SU-DHL-6 (cell line): ENCODE data around the gene VAC14.
"Not testable (repeated sequence)": the region's sequence is repeated elsewhere in the genome, so short reads cannot be mapped to it uniquely, and the experiment has no call there.

ENCODE experiments used
- H2AFZ ChIP-seq: fragments of 200-600 bp; sonication (generic); 2 replicates; pipeline ENCODE4 v1.6.1; 2014; ENCODE audit warnings: low read depth, mild to moderate bottlenecking, moderate library complexity, mixed read lengths, antibody characterized with exemption, low read length; ENCODE audit not compliant: severe bottlenecking
- H3F3A ChIP-seq: fragments of 200-600 bp; shearing (Covaris generic); 2 replicates; pipeline ENCODE4 v1.6.0; 2016; ENCODE audit warnings: antibody characterized with exemption, mild to moderate bottlenecking; ENCODE audit not compliant: insufficient read depth
- H3K27ac ChIP-seq: fragments of 200-600 bp; sonication (generic); 2 replicates; pipeline ENCODE4 v1.5.1; 2016; ENCODE audit warnings: low read depth, mild to moderate bottlenecking, low read length, moderate library complexity, mixed read lengths
- H3K27me3 ChIP-seq: fragments of 200-600 bp; sonication (generic), shearing (Covaris generic); 2 replicates; pipeline ENCODE4 v1.6.0; 2014; ENCODE audit warnings: mild to moderate bottlenecking, low read length
- H3K36me3 ChIP-seq: fragments of 200-600 bp; sonication (generic); 2 replicates; pipeline ENCODE4 v1.6.1; 2014; ENCODE audit warnings: mild to moderate bottlenecking, low read length, mixed read lengths
- H3K4me2 ChIP-seq: fragments of 300-600, 200-600 bp; shearing (Covaris generic), sonication (generic); 2 replicates; pipeline ENCODE4 v1.6.0; 2014; ENCODE audit warnings: low read length, low read depth, mild to moderate bottlenecking; ENCODE audit not compliant: poor library complexity, severe bottlenecking
- H3K4me3 ChIP-seq: fragments of 200-600 bp; sonication (generic); 2 replicates; pipeline ENCODE4 v1.5.1; 2014; ENCODE audit warnings: antibody characterized with exemption, low read length, mild to moderate bottlenecking, mixed read lengths; ENCODE audit not compliant: insufficient read depth, poor library complexity, severe bottlenecking
- H3K79me2 ChIP-seq: fragments of 200-600 bp; sonication (generic); 2 replicates; pipeline ENCODE4 v1.6.1; 2014; ENCODE audit warnings: mild to moderate bottlenecking, low read length, moderate library complexity; ENCODE audit not compliant: insufficient read depth
- H3K9ac ChIP-seq: fragments of 200-600 bp; sonication (generic); 2 replicates; pipeline ENCODE4 v1.7.0; 2014; ENCODE audit warnings: mild to moderate bottlenecking, low read length
- H3K9me2 ChIP-seq: fragments of 200-600 bp; sonication (generic); replicated peaks from 2 replicates; pipeline ENCODE4 v1.6.1; 2014; ENCODE audit warnings: low read length; ENCODE audit not compliant: insufficient read depth
- H3K9me3 ChIP-seq: fragments of 200-600 bp; sonication (generic); 2 replicates; pipeline ENCODE4 v1.6.1; 2014; ENCODE audit warnings: low read length, mixed read lengths; ENCODE audit not compliant: insufficient read depth
- H4K20me1 ChIP-seq: fragments of 200-600 bp; sonication (generic); 2 replicates; pipeline ENCODE4 v1.6.1; 2014; ENCODE audit warnings: low read depth, mild to moderate bottlenecking, antibody characterized with exemption, low read length, moderate library complexity, mixed read lengths
- EZH2phosphoT487 ChIP-seq: fragments of 200-600 bp; sonication (generic), shearing (Covaris generic); conservative IDR thresholded peaks from 2 replicates; pipeline ENCODE4 v1.6.1; 2018; ENCODE audit warnings: mild to moderate bottlenecking, antibody characterized with exemption, low read length, moderate library complexity, mixed read lengths
- TF ChIP-seq, protein P1 (sequence below): fragments of 200-600 bp; sonication (generic); IDR thresholded peaks from one replicate; pipeline ENCODE4 v1.5.1; 2017; ENCODE audit warnings: antibody characterized with exemption, mild to moderate bottlenecking, low read length, moderate library complexity; ENCODE audit not compliant: insufficient read depth, poor library complexity, severe bottlenecking

Gene VAC14

DNA sequence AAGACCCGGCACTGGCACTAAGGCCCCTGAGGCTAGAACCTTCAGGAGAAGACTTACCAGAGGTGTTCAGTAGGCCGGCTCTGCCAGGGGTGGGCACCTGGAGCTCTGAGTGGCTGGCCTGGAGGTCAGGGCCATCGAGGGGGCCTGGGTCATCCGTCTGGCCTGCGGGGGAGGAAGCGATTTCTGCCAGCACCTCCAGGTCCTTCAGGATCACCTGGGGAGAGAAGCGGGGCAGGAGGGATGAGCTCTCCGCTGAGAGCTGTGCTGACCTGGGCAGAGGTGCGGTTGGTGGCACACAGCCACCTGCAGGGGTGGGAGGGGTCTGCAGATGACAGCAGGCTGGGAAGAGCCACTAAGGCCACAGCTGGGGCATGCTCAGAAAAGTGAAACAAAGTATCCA lies 56.6 kb downstream of the VAC14 start:
- Histone ChIP-seq H3K9me2 (no peaks in the 10 kb centered on the region), H3K27me3 (no peaks in the 10 kb centered on the region), H3K4me2 (no peak overlapping the region), H3K9me3 (no peaks in the 10 kb centered on the region), H3K79me2 (no peaks in the 10 kb centered on the region), H2AFZ (no peak overlapping the region), H3K4me3 (no peak overlapping the region), H3K9ac (no peak overlapping the region), H3F3A (no peaks in the 10 kb centered on the region), H4K20me1 (no peaks in the 10 kb centered on the region), H3K27ac (no peak overlapping the region), H3K36me3 (no peaks in the 10 kb centered on the region)
- TF ChIP-seq, protein P1, sequence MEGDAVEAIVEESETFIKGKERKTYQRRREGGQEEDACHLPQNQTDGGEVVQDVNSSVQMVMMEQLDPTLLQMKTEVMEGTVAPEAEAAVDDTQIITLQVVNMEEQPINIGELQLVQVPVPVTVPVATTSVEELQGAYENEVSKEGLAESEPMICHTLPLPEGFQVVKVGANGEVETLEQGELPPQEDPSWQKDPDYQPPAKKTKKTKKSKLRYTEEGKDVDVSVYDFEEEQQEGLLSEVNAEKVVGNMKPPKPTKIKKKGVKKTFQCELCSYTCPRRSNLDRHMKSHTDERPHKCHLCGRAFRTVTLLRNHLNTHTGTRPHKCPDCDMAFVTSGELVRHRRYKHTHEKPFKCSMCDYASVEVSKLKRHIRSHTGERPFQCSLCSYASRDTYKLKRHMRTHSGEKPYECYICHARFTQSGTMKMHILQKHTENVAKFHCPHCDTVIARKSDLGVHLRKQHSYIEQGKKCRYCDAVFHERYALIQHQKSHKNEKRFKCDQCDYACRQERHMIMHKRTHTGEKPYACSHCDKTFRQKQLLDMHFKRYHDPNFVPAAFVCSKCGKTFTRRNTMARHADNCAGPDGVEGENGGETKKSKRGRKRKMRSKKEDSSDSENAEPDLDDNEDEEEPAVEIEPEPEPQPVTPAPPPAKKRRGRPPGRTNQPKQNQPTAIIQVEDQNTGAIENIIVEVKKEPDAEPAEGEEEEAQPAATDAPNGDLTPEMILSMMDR: no peak
- no peak for TF ChIP-seq EZH2phosphoT487

DNA sequence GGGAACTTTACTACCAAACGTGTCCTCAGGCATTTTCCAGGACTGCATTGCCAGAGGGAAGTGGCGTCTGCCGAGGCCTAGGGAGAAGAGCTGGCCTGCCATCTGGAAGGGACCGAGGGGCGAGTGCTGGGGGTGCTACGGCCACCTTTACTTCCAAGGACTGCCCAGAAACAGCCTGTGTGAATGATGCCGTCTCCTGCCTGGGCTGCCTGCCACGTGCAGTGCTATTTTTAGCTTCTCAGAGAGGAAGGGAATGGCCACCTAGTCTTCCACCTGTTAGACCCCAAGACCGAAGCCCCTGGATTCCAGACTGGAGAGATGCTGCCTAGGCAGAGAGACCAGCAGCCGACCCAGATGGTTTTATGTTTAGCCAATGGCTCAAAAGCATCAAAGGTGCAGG lies 57.2 kb downstream of the VAC14 start:
- no peaks in the 10 kb centered on the region for H3F3A ChIP-seq
- no peak overlapping the region for H2AFZ ChIP-seq
- H3K9me2 ChIP-seq: no peaks in the 10 kb centered on the region
- H3K4me3 ChIP-seq: no peak overlapping the region
- no peaks in the 10 kb centered on the region for H3K79me2 ChIP-seq
- no peak overlapping the region for H3K9ac ChIP-seq
- H3K36me3 ChIP-seq: no peaks in the 10 kb centered on the region
- H3K4me2 ChIP-seq: no peak overlapping the region
- no peak overlapping the region for H3K27ac ChIP-seq
- H3K9me3 ChIP-seq: no peaks in the 10 kb centered on the region
- no peaks in the 10 kb centered on the region for H3K27me3 ChIP-seq
- H4K20me1 ChIP-seq: no peaks in the 10 kb centered on the region
- TF ChIP-seq, protein P1: no peak
- TF ChIP-seq EZH2phosphoT487: no peak

DNA sequence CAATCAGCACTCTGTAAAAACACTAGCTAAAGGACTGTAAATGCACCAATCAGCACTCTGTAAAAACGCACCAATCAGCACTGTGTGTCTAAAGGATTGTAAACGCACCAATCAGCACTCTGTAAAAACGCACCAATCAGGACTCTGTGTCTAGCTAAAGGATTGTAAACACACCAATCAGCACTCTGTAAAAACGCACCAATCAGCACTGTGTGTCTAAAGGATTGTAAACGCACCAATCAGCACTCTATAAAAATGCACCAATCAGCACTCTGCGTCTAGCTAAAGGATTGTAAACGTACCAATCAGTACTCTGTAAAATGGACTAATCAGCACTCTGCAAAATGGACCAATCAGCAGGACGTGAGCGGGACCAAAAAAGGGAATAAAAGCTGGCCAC lies 58.0 kb downstream of the VAC14 start:
- not testable (repeated sequence) for H4K20me1 ChIP-seq, H3K79me2 ChIP-seq, H3K9me3 ChIP-seq, H3K4me3 ChIP-seq, H3K36me3 ChIP-seq, H3K9me2 ChIP-seq, H2AFZ ChIP-seq, H3K27ac ChIP-seq, H3K4me2 ChIP-seq, H3K27me3 ChIP-seq, H3F3A ChIP-seq, H3K9ac ChIP-seq

DNA sequence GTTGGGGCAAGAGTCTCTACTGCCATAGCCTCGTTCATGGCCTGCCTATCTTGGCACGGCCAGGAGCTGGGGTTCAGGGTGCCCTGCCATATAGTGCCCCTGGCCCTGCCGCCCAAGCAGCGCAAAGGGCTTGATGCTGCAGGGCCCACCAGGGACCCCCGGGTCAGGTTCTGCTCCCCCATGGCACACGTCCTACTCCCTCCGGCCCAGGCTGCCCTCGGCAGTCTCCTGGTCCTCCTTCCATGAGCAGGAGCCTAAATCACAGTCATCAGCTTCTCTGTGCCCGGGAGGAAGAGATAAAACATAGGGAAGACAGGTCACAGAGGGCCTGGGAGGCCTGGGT lies 59.2 kb downstream of the VAC14 start:
- no peak overlapping the region for H2AFZ ChIP-seq
- H3K4me3 ChIP-seq: no peak overlapping the region
- H3K9me2 ChIP-seq: no peaks in the 10 kb centered on the region
- H3K9me3 ChIP-seq: no peaks in the 10 kb centered on the region
- no peaks in the 10 kb centered on the region for H3K27me3 ChIP-seq
- no peak overlapping the region for H3K9ac ChIP-seq
- H3K36me3 ChIP-seq: no peaks in the 10 kb centered on the region
- TF ChIP-seq, protein P1: no peak
- peaks cover 4% of the 10 kb centered on the region; the same call in 1 of the 2 replicates for H3F3A ChIP-seq
- no peaks in the 10 kb centered on the region for H4K20me1 ChIP-seq
- no peak overlapping the region for H3K4me2 ChIP-seq
- H3K27ac ChIP-seq: no peak overlapping the region
- H3K79me2 ChIP-seq: no peaks in the 10 kb centered on the region
